GM12872 (cell line): ENCODE measurements around the gene DDX54.

Experiments used
- CTCF ChIP-seq: IDR thresholded peaks from 3 replicates; pipeline ENCODE4 v1.5.1; 2011; ENCODE audit warnings: low read depth, mild to moderate bottlenecking, low read length, moderate library complexity; ENCODE audit not compliant: insufficient read depth

Gene DDX54

GRCh38 chr12:113112043-113112899 is 73.0 kb downstream of the DDX54 start:
- TF ChIP-seq CTCF, result no peak

- TF ChIP-seq CTCF, result no peak
Observed at GRCh38 chr12:113111247-113111646, 74.0 kb downstream of the DDX54 start.

- TF ChIP-seq CTCF, result no peak
Observed at GRCh38 chr12:113109872-113110599, 75.2 kb downstream of the DDX54 start.

- no peak for TF ChIP-seq CTCF
Observed at GRCh38 chr12:113109360-113109759, 75.9 kb downstream of the DDX54 start.

- no peak for TF ChIP-seq CTCF
Observed at GRCh38 chr12:113108308-113108707, 77.0 kb downstream of the DDX54 start.
